Activated naive CD4-positive, alpha-beta T cell treated with anti-CD3 and anti-CD28 coated beads, Interleukin-2, amount 50 U/mL, for 16 hours (primary cell): ENCODE results near the gene SPATA6L.

ENCODE experiments used
- DNase-seq: peaks from one replicate; pipeline ENCODE4 v3.0.0-alpha.2; 2020

Gene SPATA6L, protein sequence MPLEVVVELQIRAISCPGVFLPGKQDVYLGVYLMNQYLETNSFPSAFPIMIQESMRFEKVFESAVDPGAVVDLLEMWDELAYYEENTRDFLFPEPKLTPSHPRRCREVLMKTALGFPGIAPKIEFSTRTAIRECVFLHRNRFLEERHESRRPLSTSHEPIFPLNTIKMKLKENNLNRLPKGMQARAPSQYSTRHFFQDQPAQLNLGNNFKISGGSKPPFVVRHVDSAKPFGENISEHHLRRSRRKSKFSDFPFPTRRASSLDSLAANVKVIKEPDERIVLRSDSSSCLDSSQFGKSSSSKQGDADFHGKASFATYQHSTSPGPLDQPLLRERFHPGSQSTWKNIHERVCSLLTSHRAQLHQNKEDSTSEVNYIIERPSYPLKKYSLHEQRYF

DNA sequence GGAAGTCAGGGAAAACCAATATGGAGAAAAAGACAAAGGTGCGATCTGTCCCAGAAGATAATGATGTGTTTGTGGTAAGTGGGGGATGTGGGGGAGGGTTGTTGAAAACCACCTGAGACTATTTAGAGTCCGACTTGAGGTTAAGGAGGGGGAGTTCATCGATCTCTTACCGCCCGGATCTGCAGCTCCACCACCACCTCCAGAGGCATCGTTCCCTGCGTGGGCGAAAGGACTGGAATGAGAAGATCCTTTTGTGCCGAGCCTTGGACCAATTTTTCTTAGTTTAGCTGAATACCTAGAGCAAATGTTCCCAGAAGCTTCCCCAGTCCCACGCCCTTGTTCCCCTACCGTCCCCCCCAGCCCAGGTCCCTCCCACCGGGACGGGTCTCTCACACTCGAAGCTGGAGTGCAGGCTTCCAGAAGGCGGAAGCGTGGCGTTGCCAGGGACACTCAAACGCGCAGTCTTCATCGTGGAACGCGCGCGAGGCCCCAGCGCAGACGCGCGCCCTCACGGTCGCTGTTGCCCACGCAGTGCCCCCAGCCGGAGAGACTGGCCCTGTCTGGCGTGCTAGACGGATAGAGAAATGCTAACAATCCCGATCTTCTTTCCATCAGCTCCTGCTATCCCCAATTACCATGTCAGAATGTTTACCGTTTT, at the start of gene SPATA6L:
Gene SPATA6L, minus strand, starts transcription at position 439 of the 658 bp plus-strand sequence. Its CDS starts 230 bp downstream, at position 209.
- peak; percentile 54 for DNase-seq

DNA sequence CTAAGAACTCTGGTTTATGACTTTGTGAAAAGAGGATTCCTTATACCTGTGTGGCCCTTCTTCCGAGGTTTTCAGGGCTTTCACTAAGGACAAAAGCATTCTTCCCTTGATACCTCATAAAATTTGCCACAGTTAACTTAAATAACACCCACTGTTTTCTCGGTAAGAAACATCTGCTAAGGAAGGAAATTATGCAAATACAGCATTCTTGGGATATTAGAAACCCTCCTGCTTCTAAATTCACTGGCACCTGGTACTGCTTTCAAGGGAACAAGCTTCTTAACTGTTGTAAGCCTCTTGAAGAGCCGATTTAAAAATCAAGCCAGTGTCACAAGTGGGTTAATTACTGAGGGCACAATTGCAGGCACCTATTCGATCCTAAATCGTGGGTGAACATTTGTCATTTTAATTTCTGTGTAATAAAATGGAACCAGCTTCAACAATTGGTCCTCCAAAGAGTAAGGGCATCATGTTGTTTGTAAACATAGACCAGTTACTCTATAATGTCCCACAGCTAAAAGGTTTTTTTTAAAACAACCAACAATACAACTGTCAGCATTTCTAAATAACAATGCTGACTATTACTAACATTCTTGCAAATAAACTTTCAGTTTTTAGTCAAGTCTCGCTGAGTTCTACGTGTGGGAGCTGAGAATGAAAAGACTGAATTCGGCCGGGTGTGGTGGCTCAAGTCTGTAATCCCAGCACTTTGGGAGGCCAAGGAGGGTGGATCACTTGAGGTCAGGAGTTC, 48.2 kb upstream of the SPATA6L start:
- no peak for DNase-seq

DNA sequence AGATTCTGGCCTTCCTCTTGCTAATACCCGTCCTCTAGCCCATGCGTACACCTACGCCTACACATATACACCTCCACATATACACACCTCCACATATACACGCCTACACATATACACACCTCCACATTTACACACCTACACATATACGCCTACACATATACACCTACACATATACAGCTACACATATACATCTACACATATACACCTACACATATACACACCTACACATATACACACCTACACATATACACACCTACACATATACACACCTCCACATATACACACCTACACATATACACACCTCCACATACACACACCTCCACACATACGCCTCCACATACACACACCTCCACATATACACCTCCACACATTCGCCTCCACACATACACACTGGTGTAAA, 47.6 kb upstream of the SPATA6L start:
- no peak for DNase-seq

DNA sequence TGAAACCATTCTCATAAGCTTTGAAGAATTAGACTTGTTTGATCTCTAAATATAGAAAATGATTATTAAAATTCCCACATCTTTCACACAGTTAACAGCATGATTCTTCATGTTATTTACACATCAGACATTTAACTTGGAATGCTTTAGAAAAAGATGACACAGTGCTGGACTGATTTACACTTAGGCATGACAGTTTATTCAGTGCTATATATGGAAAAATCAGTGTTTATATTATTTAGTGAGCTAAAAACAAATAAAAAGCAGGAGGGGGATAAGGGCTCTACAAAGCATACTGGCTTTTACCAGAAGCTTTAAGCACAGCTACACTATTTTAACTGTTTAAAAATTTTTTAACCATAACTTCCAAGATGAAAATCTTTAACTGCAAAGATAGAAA, 43.1 kb upstream of the SPATA6L start:
- DNase-seq = no peak

DNA sequence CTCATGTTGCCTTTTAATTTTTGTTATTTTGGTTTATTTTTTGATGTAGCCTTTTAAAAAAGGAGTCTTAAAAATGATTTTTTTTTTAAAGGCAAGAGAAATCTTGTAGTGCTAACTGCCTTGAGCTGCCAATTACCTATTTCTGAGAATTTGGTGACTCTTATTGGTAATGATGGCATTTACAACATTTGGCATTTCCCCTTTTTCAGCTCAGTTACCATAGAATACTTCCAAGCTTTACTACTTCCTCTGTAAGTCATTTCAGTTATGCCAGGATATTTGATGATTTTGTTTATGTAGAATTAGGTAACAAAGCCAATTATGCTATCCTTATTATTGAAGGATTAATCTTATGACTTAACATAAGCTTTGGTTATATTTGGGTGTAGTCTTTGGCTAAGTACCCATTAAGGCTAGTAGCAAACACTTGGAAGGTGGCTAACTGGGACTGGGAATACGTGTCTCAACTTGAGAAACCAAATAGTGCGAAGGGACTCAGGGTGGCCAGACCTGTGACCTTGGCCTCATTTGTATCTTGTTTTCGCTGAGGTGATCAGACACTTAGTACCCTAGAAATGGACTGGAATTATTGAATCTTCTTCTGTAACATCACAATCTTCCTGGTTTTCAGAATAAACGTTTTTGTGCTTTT, 40.8 kb upstream of the SPATA6L start:
- DNase-seq = no peak

DNA sequence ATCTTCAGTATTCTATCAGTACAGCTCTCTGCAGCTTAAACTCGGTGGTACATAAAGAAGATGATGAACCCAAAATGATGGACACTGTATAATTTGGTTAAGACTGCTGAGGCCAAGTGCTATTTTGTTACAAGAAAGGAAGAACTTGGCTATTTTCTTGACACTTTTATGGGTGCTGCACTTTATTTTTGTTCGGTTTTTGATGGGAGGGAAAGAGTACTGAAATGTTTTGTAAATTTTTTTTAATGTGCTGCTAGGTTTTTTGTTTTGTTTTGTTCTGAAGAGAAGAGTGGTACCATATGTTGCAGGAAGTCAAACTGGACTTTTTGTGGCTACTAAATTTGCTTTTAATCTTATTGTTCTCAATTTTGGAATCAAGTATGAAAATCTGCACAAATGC, 39.7 kb upstream of the SPATA6L start:
- DNase-seq = no peak

DNA sequence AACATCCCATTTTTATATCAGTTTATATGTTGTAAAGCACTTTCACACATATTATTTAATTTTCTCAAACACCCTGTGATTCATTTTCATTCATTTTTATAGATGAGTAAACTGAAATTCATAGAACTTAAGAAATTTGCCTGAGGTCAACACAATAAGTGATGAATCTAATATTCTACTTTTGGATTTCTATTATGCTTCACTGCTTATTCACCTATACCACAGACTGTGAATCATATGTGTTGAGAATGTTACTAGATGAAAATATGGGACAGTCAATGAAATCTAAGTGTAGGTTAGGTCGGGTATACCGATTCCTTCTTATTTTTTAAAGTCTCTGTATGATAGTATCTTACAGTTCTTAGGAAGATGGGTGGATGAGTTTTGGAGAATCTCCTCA, 37.8 kb upstream of the SPATA6L start:
- no peak for DNase-seq

DNA sequence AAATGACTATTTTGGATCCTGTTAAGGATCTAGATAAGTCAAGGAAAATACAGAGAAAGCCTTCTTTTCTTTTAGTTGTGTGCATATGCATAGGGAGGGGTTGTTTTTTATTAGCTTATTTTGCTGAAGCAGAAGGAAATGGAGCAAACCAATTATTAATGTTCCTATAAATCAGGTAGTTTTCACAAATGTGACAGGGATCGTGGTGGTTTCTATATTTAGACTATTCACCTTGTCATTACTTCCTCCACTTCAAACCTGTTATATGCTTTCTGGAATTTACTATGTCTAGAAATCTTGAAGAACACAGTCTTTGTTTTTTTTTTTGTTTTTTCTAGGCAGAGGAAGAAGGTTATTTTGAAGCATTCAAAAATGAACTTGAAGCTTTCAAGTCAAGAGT, 35.2 kb upstream of the SPATA6L start:
- no peak for DNase-seq

DNA sequence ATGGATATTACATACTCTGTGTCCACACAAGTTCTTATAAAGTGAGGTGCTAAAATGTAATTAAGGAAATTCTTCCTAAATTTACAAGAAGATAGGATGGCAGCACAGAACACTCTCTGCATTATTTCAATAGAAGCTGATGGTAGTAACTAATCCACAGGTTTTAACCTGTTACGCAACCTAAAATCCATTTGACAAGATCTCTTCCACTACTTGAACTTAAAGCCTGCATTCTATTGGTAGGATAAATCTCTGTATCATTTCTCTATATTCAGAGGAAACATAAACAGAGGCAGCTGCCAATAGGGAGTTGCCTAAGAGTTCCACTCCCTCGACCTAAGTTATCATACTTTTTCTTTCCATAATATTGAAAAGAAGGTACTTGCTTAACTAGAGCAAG, 34.7 kb upstream of the SPATA6L start:
- no peak for DNase-seq

DNA sequence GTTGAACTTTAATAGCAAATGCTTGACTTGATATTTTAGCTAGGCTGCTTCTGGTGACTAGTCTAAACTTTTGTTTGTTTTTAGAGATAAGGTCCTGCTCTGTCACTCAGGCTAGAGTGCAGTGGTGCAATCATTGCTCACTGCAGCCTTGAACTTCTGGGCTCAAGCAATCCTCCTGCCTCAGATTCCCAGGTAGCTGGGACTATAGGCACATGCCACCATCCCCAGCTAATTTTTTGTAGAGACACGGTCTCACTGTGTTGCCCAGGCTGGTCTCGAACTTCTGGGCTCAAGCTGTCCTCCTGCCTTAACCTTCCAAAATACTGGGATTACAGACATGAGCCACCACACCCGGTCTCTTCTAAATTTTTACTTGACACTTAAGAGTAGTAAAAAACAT, 33.8 kb upstream of the SPATA6L start:
- no peak for DNase-seq

DNA sequence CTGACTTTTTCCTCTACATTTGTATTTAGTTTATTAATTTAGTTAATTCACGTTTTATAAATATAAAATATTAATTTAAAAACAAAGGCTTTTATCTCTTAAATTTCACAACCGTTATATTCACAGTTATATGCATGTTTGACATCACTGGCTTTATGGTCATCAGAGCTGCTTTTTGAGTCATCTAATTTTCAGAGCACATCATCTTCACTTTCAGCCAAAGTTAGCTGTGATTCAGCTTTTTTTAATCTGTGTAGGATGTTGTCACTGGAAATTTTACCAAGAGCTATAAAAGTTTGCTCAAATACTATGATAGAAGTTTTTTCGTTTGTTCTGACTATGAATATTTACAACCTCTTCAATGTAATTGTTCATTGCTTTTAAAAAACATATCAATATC, 25.5 kb upstream of the SPATA6L start:
- DNase-seq = no peak

DNA sequence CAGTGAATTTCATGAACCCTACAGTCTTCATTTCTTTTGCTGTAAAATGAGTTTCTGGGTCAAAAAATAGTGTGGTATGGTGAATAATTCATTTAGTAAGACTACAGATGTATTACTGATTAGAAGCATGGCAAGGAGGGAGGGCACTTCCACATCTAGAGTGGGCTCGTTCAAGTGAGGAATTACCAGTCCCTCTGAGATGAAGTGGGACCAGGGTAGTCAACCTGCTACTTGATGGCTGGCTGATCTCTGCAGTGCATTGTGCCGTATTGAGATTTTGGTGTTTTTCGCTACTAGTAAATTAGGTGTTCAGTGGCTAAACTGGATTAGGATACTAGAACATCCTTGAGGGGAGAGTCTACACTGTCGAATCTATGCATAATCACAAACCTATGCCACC, 23.9 kb upstream of the SPATA6L start:
- DNase-seq = no peak

DNA sequence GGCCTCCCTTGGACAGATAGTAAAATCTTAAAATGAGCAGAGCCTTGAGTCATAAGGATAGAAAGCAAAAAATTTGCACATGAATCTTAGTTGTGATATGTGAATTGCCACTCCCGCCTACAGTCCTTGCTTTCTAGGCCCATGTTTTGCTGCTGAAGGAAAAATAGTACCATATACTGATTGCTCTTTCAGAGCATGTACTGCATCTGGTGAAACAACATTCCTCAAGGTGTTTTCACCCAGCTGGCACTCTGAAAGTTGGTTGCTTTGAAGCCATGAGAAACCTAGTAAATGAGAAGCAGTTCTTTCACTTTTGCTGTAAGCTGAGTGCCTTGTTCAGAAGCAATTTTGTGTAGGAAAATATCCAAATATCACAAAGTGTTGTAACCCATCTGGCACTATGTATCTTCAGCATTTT, 23.4 kb upstream of the SPATA6L start:
- peak; percentile 39 for DNase-seq

DNA sequence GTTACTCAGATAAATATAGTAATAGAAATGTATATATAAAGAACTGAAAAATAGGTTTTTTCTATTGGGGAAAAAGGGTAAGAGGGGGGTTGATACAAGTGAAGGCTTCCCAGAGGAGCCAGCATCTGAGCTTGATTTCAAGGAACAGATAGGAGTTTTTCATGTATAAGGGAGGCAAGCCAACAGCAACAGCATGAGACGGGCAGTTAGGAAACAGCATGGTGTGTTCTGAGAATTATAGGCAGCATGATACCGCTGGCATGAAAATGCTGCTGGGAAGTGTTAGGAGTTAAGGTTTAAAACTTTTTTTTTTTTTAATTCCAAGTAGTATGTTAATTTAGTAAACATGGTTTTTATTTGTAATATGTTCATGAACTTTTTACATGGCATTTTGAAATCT, 22.7 kb upstream of the SPATA6L start:
- DNase-seq = no peak

DNA sequence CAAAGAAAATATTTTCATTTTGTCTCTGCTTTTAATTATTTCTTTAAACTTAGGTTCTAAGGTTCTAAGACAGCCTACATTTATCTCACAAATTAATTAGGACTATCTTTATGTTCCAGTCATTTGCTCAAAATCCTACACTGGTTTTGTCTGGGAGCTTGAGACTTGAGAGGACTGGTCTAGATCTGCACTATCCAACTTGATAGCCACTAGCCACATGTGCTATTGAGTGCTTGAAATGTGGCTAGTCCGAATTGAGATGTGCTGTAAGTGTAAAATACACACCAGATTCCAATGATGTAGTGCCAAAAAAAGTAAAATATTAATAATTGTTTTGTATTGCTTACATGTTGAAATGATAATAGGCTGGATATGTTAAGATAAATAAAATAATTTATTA, 20.3 kb upstream of the SPATA6L start:
- DNase-seq = no peak

DNA sequence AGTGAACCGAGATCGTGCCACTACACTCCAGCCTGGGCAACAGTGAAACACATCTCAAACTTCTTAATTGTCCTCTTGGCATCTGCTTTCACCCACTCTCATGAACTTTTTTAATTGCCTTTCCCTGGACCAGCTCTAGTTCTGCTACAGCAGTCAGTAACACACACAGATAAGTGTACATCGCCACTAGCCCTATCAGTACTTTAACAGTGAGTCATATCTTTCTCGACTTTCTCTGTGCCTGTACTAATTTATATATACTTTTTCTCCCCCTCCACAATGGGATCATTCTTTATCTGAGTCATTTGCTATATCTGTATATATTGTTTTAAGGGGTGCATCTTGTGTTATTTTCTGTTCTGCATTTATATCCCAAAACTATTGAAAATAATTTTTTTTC, 19.8 kb upstream of the SPATA6L start:
- no peak for DNase-seq

DNA sequence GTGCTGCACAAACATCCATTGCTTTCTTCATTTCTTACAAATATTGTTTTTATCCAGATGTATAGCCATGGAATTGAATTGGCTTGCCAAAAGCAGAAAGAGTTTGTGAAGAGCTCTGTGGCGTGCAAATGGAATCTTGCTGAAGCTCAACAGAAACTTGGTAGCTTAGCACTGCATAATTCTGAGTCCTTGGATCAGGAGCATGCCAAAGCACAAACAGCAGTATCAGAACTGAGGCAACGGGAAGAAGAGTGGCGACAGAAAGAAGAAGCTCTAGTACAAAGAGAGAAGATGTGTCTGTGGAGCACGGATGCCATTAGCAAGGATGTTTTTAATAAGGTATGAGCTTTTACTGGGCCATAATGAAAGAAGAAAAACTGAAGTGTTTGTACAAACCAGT, 18.5 kb upstream of the SPATA6L start:
- DNase-seq = no peak

DNA sequence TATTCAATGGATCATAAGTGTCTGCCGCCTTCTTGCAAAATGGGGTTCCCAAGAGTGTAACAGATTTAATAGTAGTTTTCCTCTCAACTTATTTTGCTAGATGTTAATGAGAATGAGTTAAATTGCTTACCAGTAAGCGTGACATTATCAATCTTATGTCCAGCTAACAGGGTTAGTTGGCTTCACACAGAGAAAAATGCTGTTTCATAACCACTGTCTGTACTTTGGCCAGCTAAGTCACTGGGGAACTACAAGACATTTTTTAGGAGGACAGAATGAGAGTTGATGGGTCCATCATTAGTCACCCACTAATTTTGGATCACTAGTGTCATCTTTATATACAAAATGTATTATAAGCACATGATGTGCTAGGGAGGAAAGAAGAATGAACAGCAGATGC, 14.5 kb upstream of the SPATA6L start:
- no peak for DNase-seq

DNA sequence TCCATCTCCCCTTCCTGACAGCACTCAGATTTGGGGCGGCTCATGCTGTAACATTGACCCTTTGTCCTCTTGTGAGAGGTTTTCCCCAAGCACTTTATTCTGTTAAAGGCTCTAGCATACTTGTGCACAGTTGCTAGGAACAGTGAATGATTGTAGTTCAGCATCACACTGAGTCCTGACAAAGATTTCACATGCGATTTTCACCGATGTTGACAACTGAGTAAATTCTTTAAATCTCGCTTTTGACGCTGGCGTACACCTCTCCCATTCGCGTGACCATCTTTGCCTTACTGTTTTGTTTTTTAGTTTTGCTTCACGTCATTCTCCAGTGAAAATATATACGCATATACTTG, 13.9 kb upstream of the SPATA6L start:
- no peak for DNase-seq

DNA sequence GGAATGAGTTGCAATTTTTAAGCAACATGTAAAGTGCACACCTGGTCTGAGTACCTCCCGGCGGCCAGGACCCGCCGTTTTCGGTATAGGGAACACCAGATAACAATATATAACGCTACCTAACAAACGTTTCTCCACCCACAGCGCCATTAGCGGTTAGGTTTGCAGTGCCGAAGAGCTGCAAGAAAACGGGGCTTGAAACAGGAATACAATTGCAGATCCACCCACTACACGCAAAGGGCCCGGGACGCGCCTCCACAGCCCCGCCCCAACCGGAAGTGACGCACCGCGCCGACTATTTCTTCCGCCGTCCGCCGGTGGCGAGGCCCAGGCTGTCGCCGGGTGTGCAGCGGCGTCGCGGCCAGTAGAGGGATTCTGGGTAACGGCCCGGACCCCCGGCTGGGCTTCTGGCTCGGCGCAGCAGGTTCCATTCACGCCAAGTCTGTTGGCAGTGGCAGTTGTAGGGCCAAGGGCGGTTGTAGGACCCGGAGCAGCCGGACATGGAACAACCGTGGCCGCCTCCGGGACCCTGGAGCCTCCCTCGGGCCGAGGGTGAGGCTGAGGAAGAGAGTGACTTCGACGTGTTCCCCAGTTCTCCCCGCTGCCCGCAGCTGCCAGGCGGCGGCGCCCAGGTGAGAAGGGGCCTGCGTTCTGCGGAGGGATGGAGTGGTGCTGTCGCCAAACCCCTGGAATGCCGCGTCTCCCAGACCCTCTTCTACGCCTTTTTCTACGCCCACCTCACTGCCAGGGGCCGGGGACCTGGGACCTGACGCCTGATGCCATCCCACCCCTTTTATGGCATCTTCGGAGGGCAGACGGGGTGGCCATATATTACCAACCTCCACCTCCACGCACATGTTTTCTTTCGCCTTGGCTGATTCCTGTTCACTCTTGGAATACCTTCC, 13.2 kb upstream of the SPATA6L start, which contains the start of gene CDC37L1:
Gene CDC37L1, plus strand, starts transcription at position 302 of the 905 bp plus-strand sequence. Its CDS starts 199 bp downstream, at position 501.
- DNase-seq = peak; percentile 99

DNA sequence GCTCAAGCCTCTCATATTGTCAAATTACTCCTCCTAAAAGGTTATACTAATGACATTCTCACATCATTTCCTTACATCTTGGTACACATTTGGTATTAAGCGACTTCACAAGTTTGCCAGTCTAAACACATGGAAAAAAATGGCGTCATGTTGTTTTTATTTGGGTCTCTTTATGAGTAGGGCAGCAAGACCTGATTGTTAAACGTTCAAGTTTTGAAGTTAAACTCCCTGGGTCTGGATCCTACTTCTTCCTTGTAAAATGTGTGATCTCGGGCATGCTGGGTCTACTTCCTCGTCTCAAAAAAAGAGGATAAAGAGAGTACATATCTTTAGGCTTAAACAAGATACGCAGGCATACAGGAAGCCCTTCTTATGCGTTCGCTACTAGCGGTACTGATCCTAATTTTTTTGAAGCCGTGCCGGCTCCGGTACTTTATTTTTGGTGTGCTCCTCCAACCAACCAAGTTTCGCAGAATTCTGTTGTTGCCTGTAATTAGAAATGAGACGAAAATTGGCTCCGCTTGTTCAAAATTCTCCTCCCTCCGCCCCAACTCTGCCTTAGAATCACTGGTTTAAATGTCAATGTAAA, 12.5 kb upstream of the SPATA6L start:
- no peak for DNase-seq

DNA sequence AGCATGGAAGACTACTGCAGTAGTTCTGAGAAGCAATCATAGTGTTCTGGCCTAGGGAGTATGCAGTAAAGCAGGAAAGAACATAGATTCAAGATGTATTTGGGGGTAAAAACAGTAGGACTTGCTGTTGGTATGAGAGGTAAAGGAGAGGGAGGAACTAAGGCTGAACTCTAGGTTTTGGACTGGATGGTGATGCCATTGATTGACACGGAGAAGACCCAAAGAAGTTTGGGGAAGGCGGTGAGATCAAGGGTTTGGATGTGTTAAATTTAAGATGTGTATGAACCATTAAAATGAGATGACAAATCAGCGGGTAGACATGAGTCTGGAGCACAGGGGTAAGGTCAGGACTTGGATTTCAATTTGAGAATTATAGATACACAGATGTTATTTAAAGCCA, 11.1 kb upstream of the SPATA6L start:
- DNase-seq = no peak
